CD14-positive monocyte (primary cell): ENCODE measurements around the gene UBQLN3. TPM values are rescaled to one million over a fixed set of nuclear protein-coding genes. Genes with fewer than 3 reads are reported as not detected.

Experiments
- DNase-seq, 3 donors: peaks; one replicate each; pipeline ENCODE4 v3.0.0-alpha.2; 2011 to 2022
- H2AFZ ChIP-seq: 2 replicates; pipeline ENCODE4 v1.6.0; 2012; ENCODE audit warnings: mild to moderate bottlenecking, low read depth, low read length, inconsistent platforms; ENCODE audit not compliant: insufficient read depth, poor library complexity, severe bottlenecking
- H3K27ac ChIP-seq, 2 donors: 1 replicate in 1 of 2; 2 replicates in 1 of 2; pipeline ENCODE4 v1.5.1; 2012 to 2013; ENCODE audit warnings: low read length in 2 of 2, control low read depth in 1 of 2, inconsistent platforms in 1 of 2, low read depth in 1 of 2, mild to moderate bottlenecking in 1 of 2
- H3K27me3 ChIP-seq, 2 donors: one replicate each; pipeline versions ENCODE4 v1.6.0 to v1.6.1; 2011 to 2013; ENCODE audit warnings: low read length in 2 of 2; ENCODE audit not compliant: control insufficient read depth in 2 of 2, insufficient read depth in 2 of 2
- H3K36me3 ChIP-seq, 2 donors: replicated peaks in 1 of 2; 1 replicate in 1 of 2; 2 replicates in 1 of 2; pipeline versions ENCODE4 v1.5.1 to v1.6.1; 2012 to 2013; ENCODE audit warnings: low read length in 2 of 2, control low read depth in 1 of 2, inconsistent platforms in 1 of 2, mild to moderate bottlenecking in 1 of 2; ENCODE audit not compliant: insufficient read depth in 2 of 2, control insufficient read depth in 1 of 2
- H3K4me1 ChIP-seq, 2 donors: 1 replicate in 1 of 2; 2 replicates in 1 of 2; pipeline versions ENCODE4 v1.5.1 to v1.6.1; 2012 to 2013; ENCODE audit warnings: low read length in 2 of 2, control low read depth in 1 of 2, inconsistent platforms in 1 of 2, mild to moderate bottlenecking in 1 of 2, moderate library complexity in 1 of 2; ENCODE audit not compliant: insufficient read depth in 2 of 2, control insufficient read depth in 1 of 2
- H3K4me2 ChIP-seq: replicated peaks from 2 replicates; pipeline ENCODE3; 2012; ENCODE audit warnings: low read length, moderate library complexity, mild to moderate bottlenecking; ENCODE audit not compliant: poor library complexity, severe bottlenecking; ENCODE audit errors: extremely low read depth
- H3K4me3 ChIP-seq, 3 experiments: fragments of 200-600 bp in 1 of 3; sonication (generic) in 1 of 3; replicated peaks in 1 of 3; 1 replicate in 2 of 3; 2 replicates in 1 of 3; pipeline ENCODE4 v1.5.1; 2011 to 2013; ENCODE audit warnings: low read length in 3 of 3, mild to moderate bottlenecking in 3 of 3, control low read depth in 2 of 3, low read depth in 2 of 3, inconsistent platforms in 1 of 3, moderate library complexity in 1 of 3
- H3K79me2 ChIP-seq: 2 replicates; pipeline ENCODE4 v1.6.0; 2012; ENCODE audit warnings: mild to moderate bottlenecking, control low read depth, inconsistent platforms, low read length, moderate library complexity; ENCODE audit not compliant: insufficient read depth
- H3K9ac ChIP-seq: 2 replicates; pipeline ENCODE4 v1.6.0; 2017; ENCODE audit warnings: low read length, mild to moderate bottlenecking; ENCODE audit not compliant: insufficient read depth, poor library complexity, severe bottlenecking
- H3K9me3 ChIP-seq, 2 donors: replicated peaks in 1 of 2; 1 replicate in 1 of 2; 2 replicates in 1 of 2; pipeline versions ENCODE4 v1.5.1 to v1.6.1; 2012 to 2013; ENCODE audit warnings: low read length in 2 of 2, control low read depth in 1 of 2; ENCODE audit not compliant: control insufficient read depth in 1 of 2, insufficient read depth in 1 of 2
- H4K20me1 ChIP-seq: 2 replicates; pipeline ENCODE4 v1.6.0; 2012; ENCODE audit warnings: mild to moderate bottlenecking, low read length, control low read depth, moderate library complexity; ENCODE audit not compliant: insufficient read depth
- H3K27ac Mint-ChIP-seq, 7 donors: one replicate each; pipeline ENCODE4 v1.8.0; 2020; ENCODE audit warnings: mild to moderate bottlenecking in 7 of 7, mixed read lengths in 7 of 7, moderate library complexity in 6 of 7, inconsistent platforms in 2 of 7
- H3K27me3 Mint-ChIP-seq, 3 donors: one replicate each; pipeline ENCODE4 v1.8.0; 2021 to 2022; ENCODE audit warnings: low read depth in 3 of 3, mild to moderate bottlenecking in 3 of 3, mixed read lengths in 3 of 3, moderate library complexity in 3 of 3, inconsistent platforms in 1 of 3
- H3K36me3 Mint-ChIP-seq, 2 donors: one replicate each; pipeline ENCODE4 v1.8.0; 2020; ENCODE audit warnings: mixed read lengths in 2 of 2, inconsistent platforms in 1 of 2, mild to moderate bottlenecking in 1 of 2
- H3K4me1 Mint-ChIP-seq: one replicate; pipeline ENCODE4 v1.8.0; 2020; ENCODE audit warnings: mild to moderate bottlenecking, mixed read lengths
- H3K4me3 Mint-ChIP-seq, 2 donors: one replicate each; pipeline ENCODE4 v1.8.0; 2020; ENCODE audit warnings: mild to moderate bottlenecking in 2 of 2, mixed read lengths in 2 of 2, moderate library complexity in 1 of 2
- H3K9me3 Mint-ChIP-seq, 7 donors: one replicate each; pipeline ENCODE4 v1.8.0; 2020 to 2022; ENCODE audit warnings: mixed read lengths in 7 of 7, mild to moderate bottlenecking in 6 of 7, moderate library complexity in 6 of 7, inconsistent platforms in 2 of 7
- WGBS: methylation state at CpG from one replicate; pipeline ENCODE4 v1.1.5; 2013; ENCODE audit warnings: missing lambda C conversion rate; ENCODE audit not compliant: insufficient coverage; 5-methylcytosine and 5-hydroxymethylcytosine counted together
- intact Hi-C, 2 donors: fragments of 100-400 bp; cut with micrococcal nuclease; formaldehyde crosslinking; loops; one replicate each; pipeline versions ENCODE4 v1.15.0 to v1.15.1; 2023
- polyA plus RNA-seq, 3 donors: library from polyadenylated mRNA; depleted of rRNA in 1 of 3; unstranded in 2 of 3; stranded (reverse) in 1 of 3; fragments of 300-500 nt in 2 of 3; fragments of >200 nt in 1 of 3; fragmentation: Illumina TruSeq in 2 of 3; gene quantifications; 1 replicate in 2 of 3; 2 replicates in 1 of 3; pipeline ENCODE4 v1.2.3, GENCODE V29; 2012 to 2021
- TF ChIP-seq, protein P1 (sequence below): fragments of 200-600 bp; IDR thresholded peaks from one replicate; pipeline ENCODE4 v1.8.0; 2022; ENCODE audit warnings: antibody characterized with exemption, mild to moderate bottlenecking

UBQLN3 gene
- polyA plus RNA-seq, 3 donors, result not detected

DNA sequence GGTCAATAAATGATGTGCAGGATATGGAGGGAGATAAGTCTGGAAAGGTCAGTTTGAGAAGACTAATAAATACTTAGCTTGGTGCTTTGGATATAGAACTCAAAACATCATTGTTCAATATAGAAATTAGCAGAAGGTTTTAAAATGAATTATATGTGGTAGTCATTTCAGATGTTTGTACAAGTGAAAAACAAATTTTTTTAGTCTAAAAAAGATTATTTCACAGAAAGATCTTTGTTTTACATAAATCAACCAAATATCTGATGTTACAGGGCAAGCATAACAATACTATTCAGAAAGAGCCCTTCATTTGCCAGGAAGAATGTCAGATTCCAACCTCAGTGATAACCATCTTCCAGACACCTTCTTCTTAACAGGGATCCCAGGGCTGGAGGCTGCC lies 21.4 kb downstream of the UBQLN3 start, which contains the start of gene OR52D1:
Gene OR52D1 (plus strand): TSS at position 301 of the 400 bp plus-strand sequence. CDS start 22 bp downstream, at position 323.
- peaks cover 0 to 3% (median 0%) of the 10 kb centered on the region in 3 donors for H3K27me3 Mint-ChIP-seq
- no peak for DNase-seq
- no peaks in the 10 kb centered on the region for H3K79me2 ChIP-seq
- no peaks in the 10 kb centered on the region for H3K9me3 ChIP-seq
- H4K20me1 ChIP-seq, result no peaks in the 10 kb centered on the region
- peaks cover 3% of the 10 kb centered on the region for H3K4me1 Mint-ChIP-seq
- H3K27me3 ChIP-seq, result no peaks in the 10 kb centered on the region
- H3K27ac Mint-ChIP-seq, result no peak within 1 kb of the TSS
- no peak within 1 kb of the TSS for H2AFZ ChIP-seq
- H3K36me3 Mint-ChIP-seq, result no peaks in the 10 kb centered on the region
- intact Hi-C loops, result no loop called here
- no peaks in the 10 kb centered on the region for H3K9me3 Mint-ChIP-seq
- TF ChIP-seq, protein P1, sequence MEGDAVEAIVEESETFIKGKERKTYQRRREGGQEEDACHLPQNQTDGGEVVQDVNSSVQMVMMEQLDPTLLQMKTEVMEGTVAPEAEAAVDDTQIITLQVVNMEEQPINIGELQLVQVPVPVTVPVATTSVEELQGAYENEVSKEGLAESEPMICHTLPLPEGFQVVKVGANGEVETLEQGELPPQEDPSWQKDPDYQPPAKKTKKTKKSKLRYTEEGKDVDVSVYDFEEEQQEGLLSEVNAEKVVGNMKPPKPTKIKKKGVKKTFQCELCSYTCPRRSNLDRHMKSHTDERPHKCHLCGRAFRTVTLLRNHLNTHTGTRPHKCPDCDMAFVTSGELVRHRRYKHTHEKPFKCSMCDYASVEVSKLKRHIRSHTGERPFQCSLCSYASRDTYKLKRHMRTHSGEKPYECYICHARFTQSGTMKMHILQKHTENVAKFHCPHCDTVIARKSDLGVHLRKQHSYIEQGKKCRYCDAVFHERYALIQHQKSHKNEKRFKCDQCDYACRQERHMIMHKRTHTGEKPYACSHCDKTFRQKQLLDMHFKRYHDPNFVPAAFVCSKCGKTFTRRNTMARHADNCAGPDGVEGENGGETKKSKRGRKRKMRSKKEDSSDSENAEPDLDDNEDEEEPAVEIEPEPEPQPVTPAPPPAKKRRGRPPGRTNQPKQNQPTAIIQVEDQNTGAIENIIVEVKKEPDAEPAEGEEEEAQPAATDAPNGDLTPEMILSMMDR, result no peak
- no peaks in the 10 kb centered on the region for H3K36me3 ChIP-seq
- no peak within 1 kb of the TSS for H3K9ac ChIP-seq
- no peak within 1 kb of the TSS for H3K27ac ChIP-seq
- H3K4me2 ChIP-seq, result no peak within 1 kb of the TSS
- H3K4me3 ChIP-seq, result no peak within 1 kb of the TSS
- H3K4me1 ChIP-seq, result no peaks in the 10 kb centered on the region
- H3K4me3 Mint-ChIP-seq, result no peak within 1 kb of the TSS

DNA sequence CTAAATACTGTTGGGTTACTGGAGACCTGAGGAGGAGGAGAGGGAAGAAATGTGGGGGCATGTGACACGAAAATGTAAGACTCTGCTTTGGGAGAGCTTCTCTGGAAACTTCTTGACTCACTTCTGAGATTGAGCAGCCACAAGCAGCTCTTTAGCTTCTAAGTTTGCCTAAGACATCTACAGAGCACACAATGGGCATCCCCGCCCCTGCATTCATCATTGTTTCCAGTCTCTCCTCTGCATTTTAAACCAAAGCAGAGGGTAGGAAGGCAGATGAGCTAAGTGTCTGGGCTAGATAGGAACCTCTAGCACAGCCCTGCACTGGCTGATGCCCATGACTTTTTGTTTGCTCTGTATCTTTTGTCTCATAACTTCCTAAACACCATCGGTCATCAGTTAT lies 23.3 kb downstream of the UBQLN3 start:
- intact Hi-C loops, result no loop called here
- H3K27ac ChIP-seq, result no peak overlapping the region
- Mint-ChIP-seq H3K27me3 (peaks cover 0 to 3% (median 0%) of the 10 kb centered on the region in 3 donors), H3K36me3 (no peaks in the 10 kb centered on the region), H3K4me3 (no peak overlapping the region), H3K9me3 (no peaks in the 10 kb centered on the region), H3K4me1 (peaks cover 3% of the 10 kb centered on the region), H3K27ac (no peak overlapping the region)
- no peak overlapping the region for H3K9ac ChIP-seq
- H4K20me1 ChIP-seq, result no peaks in the 10 kb centered on the region
- H3K4me3 ChIP-seq, result no peak overlapping the region
- H3K36me3 ChIP-seq, result no peaks in the 10 kb centered on the region
- H3K4me1 ChIP-seq, result no peaks in the 10 kb centered on the region
- no peaks in the 10 kb centered on the region for H3K79me2 ChIP-seq
- H3K27me3 ChIP-seq, result no peaks in the 10 kb centered on the region
- no CpG with 5 or more reads among the region's 3 CpGs for WGBS
- H3K9me3 ChIP-seq, result no peaks in the 10 kb centered on the region
- no peak for DNase-seq
- TF ChIP-seq, protein P1, result no peak
- no peak overlapping the region for H2AFZ ChIP-seq
- H3K4me2 ChIP-seq, result no peak overlapping the region
